ENCODE results near the gene GPC4.

DNA sequence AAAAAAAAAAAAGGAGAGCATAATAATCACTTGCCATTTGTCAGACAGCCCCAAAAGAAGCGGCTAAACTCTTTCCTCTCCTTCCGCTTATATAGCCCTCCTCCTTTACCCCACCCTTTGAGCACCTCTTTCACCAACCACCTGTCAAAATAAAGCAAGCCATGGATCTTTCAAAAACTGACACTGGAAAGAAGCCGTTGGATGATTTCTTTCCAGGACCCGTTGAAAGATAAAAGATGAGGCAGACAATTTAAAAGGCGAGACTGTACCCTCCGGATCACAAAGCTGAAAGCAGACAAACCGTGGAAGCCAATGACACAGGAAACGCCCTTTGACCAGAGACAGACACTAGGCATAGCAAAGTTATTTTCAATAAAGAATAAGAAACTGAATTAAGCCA lies 22.6 kb downstream of the GPC4 start:
- TF ChIP-seq RXRA (IDR thresholded peaks at IDR 0.05) (no peak), CTCF (IDR thresholded peaks at IDR 0.05; ENCODE audit: low read depth, low read length, missing input control) (no peak), ZBTB33 (IDR thresholded peaks at IDR 0.05) (no peak), JUND (IDR thresholded peaks at IDR 0.05) (no peak), REST (IDR thresholded peaks at IDR 0.05) (no peak), HNF4G (IDR thresholded peaks at IDR 0.05) (no peak), RAD21 (IDR thresholded peaks at IDR 0.05) (no peak), EGR1 (IDR thresholded peaks at IDR 0.05; ENCODE audit: low read depth in 2 of 2) (no peak), SP1 (IDR thresholded peaks at IDR 0.05) (no peak), GABPA (IDR thresholded peaks at IDR 0.05 in 1 of 2, conservative IDR thresholded peaks at IDR 0.05 in 1 of 2) (no peak), TAF1 (conservative IDR thresholded peaks at IDR 0.05) (no peak)
- TF ChIP-seq, protein P1, sequence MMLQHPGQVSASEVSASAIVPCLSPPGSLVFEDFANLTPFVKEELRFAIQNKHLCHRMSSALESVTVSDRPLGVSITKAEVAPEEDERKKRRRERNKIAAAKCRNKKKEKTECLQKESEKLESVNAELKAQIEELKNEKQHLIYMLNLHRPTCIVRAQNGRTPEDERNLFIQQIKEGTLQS (IDR thresholded peaks at IDR 0.05) = no peak
